ELR (cell line): ENCODE measurements around the gene L1CAM.

Source experiments
- DNase-seq: peaks from one replicate; pipeline ENCODE4 v3.0.0-alpha.2; 2015; ENCODE audit warnings: low read depth

L1CAM gene

GRCh38 chrX:153903991-153904957 lies 18.3 kb upstream of the L1CAM start, which contains the start of gene AVPR2:
TSS of gene AVPR2 (plus strand) at chrX:153904673. CDS start at chrX:153905146, 473 bp downstream.
- no peak for DNase-seq

- DNase-seq, result no peak
These were observed 17.4 kb upstream of the L1CAM start for GRCh38 chrX:153903238-153903980.

- DNase-seq, result peak; percentile 54
These were observed 16.4 kb upstream of the L1CAM start for GRCh38 chrX:153902385-153902784.

- DNase-seq, result no peak
These were observed 15.8 kb upstream of the L1CAM start for GRCh38 chrX:153901753-153902140.

- DNase-seq, result peak; percentile 91
These were observed 15.1 kb upstream of the L1CAM start for GRCh38 chrX:153900831-153901752.

- no peak for DNase-seq
These were observed 11.9 kb upstream of the L1CAM start for GRCh38 chrX:153897899-153898298.

GRCh38 chrX:153889123-153889522 lies 3.1 kb upstream of the L1CAM start:
- no peak for DNase-seq

- no peak for DNase-seq
These were observed 2.4 kb upstream of the L1CAM start for GRCh38 chrX:153888344-153888743.

GRCh38 chrX:153887385-153887784 lies 1.4 kb upstream of the L1CAM start:
- no peak for DNase-seq

- DNase-seq, result peak; percentile 34
These were observed 942 bp upstream of the L1CAM start for GRCh38 chrX:153886915-153887314.

GRCh38 chrX:153885208-153885787 lies 675 bp downstream of the L1CAM start:
- DNase-seq, result no peak

GRCh38 chrX:153884590-153884989 lies 1.4 kb downstream of the L1CAM start:
- DNase-seq, result no peak

GRCh38 chrX:153884136-153884535 lies 1.8 kb downstream of the L1CAM start:
- no peak for DNase-seq

- DNase-seq, result no peak
These were observed 2.7 kb downstream of the L1CAM start for GRCh38 chrX:153883163-153883843.

GRCh38 chrX:153882557-153882956 lies 3.4 kb downstream of the L1CAM start:
- DNase-seq, result no peak

- DNase-seq, result peak; percentile 77
These were observed 3.9 kb downstream of the L1CAM start for GRCh38 chrX:153882086-153882498.

GRCh38 chrX:153881281-153881680 lies 4.7 kb downstream of the L1CAM start:
- DNase-seq, result no peak

- DNase-seq, result no peak
These were observed 5.5 kb downstream of the L1CAM start for GRCh38 chrX:153880440-153880815.

GRCh38 chrX:153879741-153880439 lies 6.1 kb downstream of the L1CAM start:
- no peak for DNase-seq

- no peak for DNase-seq
These were observed 6.9 kb downstream of the L1CAM start for GRCh38 chrX:153878969-153879653.
